HepG2 (cell line): ENCODE results near the gene ATP13A2. TPM values are rescaled to one million over a fixed set of nuclear protein-coding genes. Genes with fewer than 3 reads are reported as not detected.

Source experiments
- GABPA ChIP-seq, 2 experiments: IDR thresholded peaks; 2 replicates each; pipeline ENCODE4 v1.6.1; 2011 to 2016; ENCODE audit warnings: low read depth in 2 of 2, low read length in 1 of 2, missing biosample characterization in 1 of 2, missing genetic modification characterization in 1 of 2
- HMGXB4 ChIP-seq, 2 experiments: sonication (generic) in 1 of 2; formaldehyde crosslinking in 1 of 2; IDR thresholded peaks; 2 replicates each; pipeline versions ENCODE4 v1.4.0 to v1.6.1; 2018 to 2020; ENCODE audit warnings: missing genetic modification reagents in 2 of 2, borderline replicate concordance in 1 of 2, low read depth in 1 of 2, mild to moderate bottlenecking in 1 of 2, missing biosample characterization in 1 of 2
- HNF1B ChIP-seq: sonication (generic); formaldehyde crosslinking; IDR thresholded peaks from 2 replicates; pipeline ENCODE4 v1.5.1; 2020; ENCODE audit warnings: mild to moderate bottlenecking, moderate library complexity, missing genetic modification reagents
- IRF9 ChIP-seq: sonication (generic); formaldehyde crosslinking; IDR thresholded peaks from 2 replicates; pipeline ENCODE4 v1.8.0; 2022; ENCODE audit warnings: missing genetic modification reagents, mild to moderate bottlenecking, borderline replicate concordance
- MIXL1 ChIP-seq: IDR thresholded peaks from 2 replicates; pipeline ENCODE4 v1.6.1; 2016
- MTA3 ChIP-seq: sonication (generic); formaldehyde crosslinking; IDR thresholded peaks from 2 replicates; pipeline ENCODE4 v1.4.0; 2020; ENCODE audit warnings: missing genetic modification reagents
- NCOA5 ChIP-seq: sonication (generic); formaldehyde crosslinking; IDR thresholded peaks from 2 replicates; pipeline ENCODE4 v1.4.0; 2020; ENCODE audit warnings: missing genetic modification reagents
- NFIB ChIP-seq: sonication (generic); formaldehyde crosslinking; IDR thresholded peaks from 2 replicates; pipeline ENCODE4 v1.9.0; 2021; ENCODE audit warnings: missing genetic modification reagents, mild to moderate bottlenecking, borderline replicate concordance
- PHF8 ChIP-seq: sonication (generic); formaldehyde crosslinking; IDR thresholded peaks from 2 replicates; pipeline ENCODE4 v1.5.0; 2020; ENCODE audit warnings: missing genetic modification reagents
- POLR2G ChIP-seq: fragments of 200-400 bp; formaldehyde crosslinking; IDR thresholded peaks from 2 replicates; pipeline ENCODE4 v1.6.1; 2018; ENCODE audit warnings: mild to moderate bottlenecking, low read depth, low read length, moderate library complexity
- SP5 ChIP-seq: IDR thresholded peaks from 2 replicates; pipeline ENCODE4 v1.6.1; 2016; ENCODE audit warnings: low read depth, borderline replicate concordance
- THAP11 ChIP-seq: IDR thresholded peaks from 2 replicates; pipeline ENCODE4 v1.6.1; 2016; ENCODE audit warnings: missing biosample characterization, missing genetic modification reagents
- TIGD3 ChIP-seq: sonication (generic); formaldehyde crosslinking; IDR thresholded peaks from 2 replicates; pipeline ENCODE4 v1.5.1; 2020; ENCODE audit warnings: mild to moderate bottlenecking, missing genetic modification reagents, borderline replicate concordance
- WIZ ChIP-seq: sonication (generic); formaldehyde crosslinking; IDR thresholded peaks from 2 replicates; pipeline ENCODE4 v1.5.1; 2020; ENCODE audit warnings: mild to moderate bottlenecking, missing genetic modification reagents
- XRCC5 ChIP-seq: fragments of 200-400 bp; formaldehyde crosslinking; optimal IDR thresholded peaks from 2 replicates; pipeline ENCODE3; 2017; ENCODE audit warnings: mild to moderate bottlenecking, low read length
- YEATS4 ChIP-seq: sonication (generic); formaldehyde crosslinking; IDR thresholded peaks from 2 replicates; pipeline ENCODE4 v1.4.0; 2020; ENCODE audit warnings: missing genetic modification reagents, borderline replicate concordance
- ZBED4 ChIP-seq: sonication (generic); formaldehyde crosslinking; IDR thresholded peaks from 2 replicates; pipeline ENCODE4 v1.4.0; 2020; ENCODE audit warnings: missing genetic modification reagents, borderline replicate concordance
- ZBTB38 ChIP-seq: sonication (generic); formaldehyde crosslinking; IDR thresholded peaks from 2 replicates; pipeline ENCODE4 v1.5.1; 2020; ENCODE audit warnings: mild to moderate bottlenecking, missing genetic modification reagents
- ZNF510 ChIP-seq: sonication (generic); formaldehyde crosslinking; IDR thresholded peaks from 2 replicates; pipeline ENCODE4 v1.4.0; 2020; ENCODE audit warnings: low read depth, mild to moderate bottlenecking, missing genetic modification reagents
- polyA plus RNA-seq, 8 experiments: library from polyadenylated mRNA; depleted of rRNA in 3 of 8; stranded (reverse) in 7 of 8; unstranded in 1 of 8; fragments of >200 nt; fragmentation: Illumina TruSeq in 4 of 8; extraction: Trizol in 4 of 8; gene quantifications; 2 replicates each; pipeline versions ENCODE4 v1.2.1 to v1.2.3, GENCODE V29; 2011 to 2016; ENCODE audit warnings: low read depth in 4 of 8, missing spikeins in 1 of 8, mixed read lengths in 1 of 8; ENCODE audit not compliant: insufficient read depth in 1 of 8
- total RNA-seq, 5 experiments: library from RNA; depleted of rRNA; stranded (reverse); fragments of >200 nt; fragmentation: Illumina TruSeq; extraction: Trizol; gene quantifications; 2 replicates each; pipeline ENCODE4 v1.2.3, GENCODE V29; 2016; ENCODE audit warnings: low read depth in 1 of 5

The ATP13A2 gene
- total and polyA plus RNA-seq, 2 of the 13 experiments (the other 11 are each of a cell fraction or from before 2014, with no cell fraction given): 13.2 to 16.2 TPM

GRCh38 chr1:16960560-16961296, 51.0 kb downstream of the ATP13A2 start (continued):
- TF ChIP-seq ZBED4 (no peak), MTA3 (CRISPR knock-in tag) (no peak), NFIB (no peak), IRF9 (CRISPR knock-in tag) (0 out of 2 replicates have a peak, but pooled peaks have one; percentile 31), ZNF510 (CRISPR knock-in tag) (no peak), YEATS4 (CRISPR knock-in tag) (no peak; the same call in 1 of the 2 replicates), WIZ (CRISPR knock-in tag) (no peak), GABPA (IDR thresholded peaks at IDR 0.05; ENCODE audit: low read depth, low read length) (peak; percentile 43), GABPA (CRISPR knock-in tag; IDR thresholded peaks at IDR 0.05; ENCODE audit: low read depth) (peak; percentile 58), MIXL1 (no peak), HNF1B (no peak), NCOA5 (CRISPR knock-in tag) (no peak), POLR2G (0 out of 2 replicates have a peak, but pooled peaks have one; percentile 37), PHF8 (CRISPR knock-in tag) (peak; percentile 52), THAP11 (CRISPR knock-in tag) (peak; percentile 48; the same call in 1 of the 2 replicates), SP5 (no peak), XRCC5 (peak; percentile 31), ZBTB38 (0 out of 2 replicates have a peak, but pooled peaks have one; percentile 27), HMGXB4 (CRISPR knock-in tag; IDR thresholded peaks at IDR 0.05; ENCODE audit: borderline replicate concordance in 1 of 2, low read depth in 1 of 2) (peak; percentile 54 to 85), TIGD3 (CRISPR knock-in tag) (no peak)
